Dermis blood vessel endothelial cell (primary cell): ENCODE data around the gene POLR3A. TPM values are rescaled to one million over a fixed set of nuclear protein-coding genes. Genes with fewer than 3 reads are reported as not detected.
A peak's percentile ranks its signal among the peaks of the same experiment; 100 is the strongest.

Experiments used
- DNase-seq: peaks from one replicate; pipeline ENCODE4 v3.0.0; 2010
- total RNA-seq: library from RNA; depleted of rRNA; stranded (reverse); fragments of >200 nt; gene quantifications from 2 replicates; pipeline ENCODE4 v1.2.3, GENCODE V29; 2014

The POLR3A gene
- total RNA-seq, 1 donor from 2014 or later: 12.1 TPM

DNA sequence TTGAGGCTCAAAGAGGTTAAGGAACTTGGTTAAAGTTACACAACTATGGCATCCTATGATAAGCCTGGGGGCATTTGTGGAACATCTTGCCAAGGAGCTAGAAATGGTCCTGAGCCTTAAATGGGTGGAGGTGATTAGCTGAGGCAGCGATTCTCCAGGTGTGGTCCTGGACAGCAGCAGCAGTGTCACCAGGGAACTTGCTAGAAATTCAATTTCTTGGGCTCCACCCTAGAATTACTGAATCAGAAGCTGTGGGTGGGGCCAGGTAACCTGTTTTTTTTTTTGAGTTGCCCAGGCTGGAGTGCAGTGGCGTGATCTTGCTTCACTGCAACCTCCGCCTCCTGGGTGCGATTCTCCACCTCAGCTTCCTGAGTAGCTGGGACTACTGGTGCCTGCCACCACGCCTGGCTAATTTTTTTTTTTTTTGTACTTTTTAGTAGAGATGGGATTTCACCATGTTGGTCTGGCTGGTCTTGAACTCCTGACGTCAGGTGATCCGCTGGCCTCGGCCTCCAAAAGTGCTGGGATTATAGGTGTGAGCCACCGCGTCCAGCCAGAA, 17.5 kb upstream of the POLR3A start:
- no peak for DNase-seq

DNA sequence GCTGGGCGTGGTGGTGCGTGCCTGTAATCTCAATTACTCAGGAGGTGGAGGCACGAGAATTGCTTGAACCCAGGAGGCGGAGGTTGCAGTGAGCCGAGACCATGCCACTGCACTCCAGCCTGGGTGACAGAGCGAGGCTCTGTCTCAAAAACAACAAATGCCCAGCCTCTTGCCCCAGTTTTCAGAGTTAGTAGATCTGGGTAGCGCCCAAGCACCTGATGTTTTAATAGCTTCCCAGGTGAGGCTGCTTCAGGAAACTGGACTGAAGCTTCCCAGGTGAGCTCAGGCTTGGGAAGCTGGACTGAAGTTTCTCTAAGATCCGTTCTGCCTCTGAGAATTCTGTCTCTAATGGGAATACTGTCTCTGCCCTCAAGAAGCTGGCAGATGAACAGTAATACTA, 16.5 kb upstream of the POLR3A start:
- DNase-seq: no peak

DNA sequence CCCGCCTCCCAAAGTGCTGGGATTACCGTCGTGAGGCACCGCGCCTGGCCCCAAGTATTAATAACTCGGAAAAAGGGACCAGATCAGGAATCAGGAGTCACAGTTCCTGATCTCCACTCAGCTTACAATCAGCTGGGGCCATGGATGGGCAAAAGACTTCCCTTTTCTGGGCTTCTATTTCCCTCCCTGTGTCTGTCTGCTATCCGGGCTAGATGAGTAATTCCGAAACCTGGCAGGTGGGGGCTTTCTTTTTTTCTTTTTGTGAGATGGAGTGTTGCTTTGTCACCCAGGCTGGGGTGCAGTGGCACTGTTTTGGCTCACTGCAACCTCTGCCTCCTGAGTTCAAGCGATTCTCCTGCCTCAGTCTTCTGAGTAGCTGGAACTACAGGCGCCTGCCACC, 15.9 kb upstream of the POLR3A start:
- DNase-seq: no peak

DNA sequence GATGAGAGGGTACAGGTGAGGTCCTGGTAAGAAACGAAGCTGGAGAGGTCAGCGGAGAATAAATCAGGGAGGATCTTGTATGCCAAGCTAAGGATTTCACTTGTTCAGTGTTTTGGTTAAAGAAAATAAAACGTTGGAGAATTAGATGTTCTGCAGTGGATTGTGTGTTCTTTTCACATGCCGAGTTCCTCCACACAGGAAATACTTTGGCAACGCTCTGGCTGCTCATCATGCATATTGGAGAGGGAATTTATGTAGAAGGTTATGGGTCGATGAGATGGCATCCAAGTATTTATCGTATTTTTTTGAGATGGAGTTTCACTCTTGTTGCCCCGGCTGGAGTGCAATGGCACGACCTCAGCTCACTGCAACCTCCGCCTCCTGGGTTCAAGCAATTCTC, 15.4 kb upstream of the POLR3A start:
- peak; percentile 23 for DNase-seq

DNA sequence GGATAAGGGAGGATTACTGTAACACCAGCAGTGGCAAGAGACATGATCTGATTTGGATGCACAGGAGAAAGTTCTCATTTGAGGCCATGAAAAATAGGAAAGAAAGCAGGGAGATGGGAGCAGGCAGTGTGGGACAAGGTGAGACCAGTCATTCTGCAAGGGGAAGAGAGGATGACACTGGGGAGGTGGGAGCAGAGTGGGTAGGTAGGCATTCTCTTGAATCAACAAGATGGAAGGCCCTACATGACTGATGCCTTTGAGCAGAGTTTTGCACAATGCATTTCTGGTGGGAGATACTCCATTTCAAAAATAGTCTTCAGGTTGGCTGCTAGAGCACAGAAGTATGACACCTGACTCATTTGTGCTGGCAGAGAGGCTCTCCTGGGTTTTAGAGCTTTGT, 14.9 kb upstream of the POLR3A start:
- DNase-seq: no peak

DNA sequence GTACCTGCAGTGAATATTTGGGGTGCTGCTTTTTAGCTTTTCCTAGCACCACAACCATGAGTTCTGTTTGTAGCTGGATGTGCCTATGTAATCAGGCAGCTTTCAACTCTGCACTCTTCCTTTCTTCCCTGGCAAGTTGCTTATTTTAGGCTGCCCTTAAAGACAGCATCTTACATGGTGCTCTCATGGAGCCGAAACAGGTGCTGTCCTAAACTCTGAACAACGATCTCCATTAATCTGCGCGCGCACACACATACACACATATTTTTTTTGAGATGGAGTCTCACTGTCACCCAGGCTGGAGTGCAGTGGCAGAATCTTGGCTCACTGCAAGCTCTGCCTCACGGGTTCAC, 13.4 kb upstream of the POLR3A start:
- no peak for DNase-seq

DNA sequence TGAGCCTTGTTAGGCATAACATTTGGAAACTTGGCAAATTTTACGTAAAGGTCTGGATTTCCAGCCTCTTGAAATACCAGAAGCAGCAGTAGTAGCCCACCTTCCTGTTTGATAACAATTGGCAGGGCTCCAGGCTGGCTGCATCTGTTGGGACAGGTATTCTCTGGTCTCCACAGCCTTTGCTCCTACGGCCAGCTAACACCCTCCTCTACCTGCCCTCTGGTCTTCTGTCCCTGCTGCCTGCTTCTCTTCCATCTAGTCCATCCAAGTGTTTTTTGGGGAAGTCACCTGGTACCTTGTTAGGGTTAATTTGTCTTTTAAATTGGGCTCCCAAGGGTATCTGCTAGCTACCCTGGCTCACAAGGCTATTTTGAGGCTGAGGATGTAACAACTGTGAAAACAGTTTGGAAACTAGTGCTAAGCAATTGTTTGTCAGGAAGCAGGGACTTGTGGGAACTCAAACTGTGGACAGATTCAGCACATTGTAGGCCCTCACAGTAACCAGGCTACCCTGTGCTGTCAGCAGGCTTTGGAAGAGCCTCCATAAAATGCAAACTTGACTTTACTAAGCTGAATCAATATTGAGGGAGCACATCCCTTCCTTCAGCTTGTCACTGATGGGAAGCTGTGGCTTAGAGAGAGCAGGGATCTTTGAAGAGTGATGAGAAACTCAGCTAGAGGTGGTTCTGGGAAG, 12.9 kb upstream of the POLR3A start:
- no peak for DNase-seq

DNA sequence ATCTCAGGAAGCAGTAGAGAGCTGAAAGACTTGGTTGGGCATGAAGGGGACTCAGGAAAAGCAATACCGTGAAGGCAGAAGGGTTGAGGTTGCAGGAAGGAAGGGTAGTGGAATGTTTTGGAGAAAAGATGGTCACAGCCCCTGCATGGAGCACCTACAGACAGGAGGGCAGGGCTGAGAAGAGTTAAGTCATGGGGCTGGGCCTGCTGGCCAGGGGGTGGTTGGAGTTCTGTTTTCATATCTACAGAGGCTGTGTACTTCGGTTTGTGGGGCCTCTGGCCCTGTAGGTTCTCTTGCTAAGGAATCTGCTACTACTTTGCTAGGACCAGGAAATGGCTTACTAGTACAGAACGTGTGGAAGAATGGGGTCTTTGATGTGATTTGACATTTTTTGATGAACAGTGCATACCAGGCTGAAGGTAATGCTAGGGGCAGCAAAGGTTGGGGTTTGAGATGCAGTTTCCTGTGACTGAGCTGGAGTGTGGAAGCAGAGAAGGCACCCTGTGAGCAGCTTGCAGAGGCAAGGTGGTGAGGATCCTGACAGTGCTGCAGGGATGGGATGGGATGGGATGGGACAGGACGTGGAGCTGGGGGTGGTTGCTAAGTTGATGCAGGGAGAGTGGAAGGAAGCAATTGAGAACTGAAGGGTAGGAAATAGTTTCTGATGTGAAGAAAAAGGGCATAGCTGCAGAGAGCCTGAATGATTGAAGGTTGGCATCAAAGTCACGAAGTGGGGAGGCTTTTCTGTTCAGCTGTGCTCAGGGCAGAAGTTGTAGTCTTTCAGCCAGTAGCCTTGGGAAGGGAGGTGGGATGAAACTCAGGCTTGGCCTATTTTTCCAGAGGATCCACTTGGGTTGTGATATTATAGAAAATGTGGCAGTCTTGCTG, 12.1 kb upstream of the POLR3A start:
- DNase-seq: no peak

DNA sequence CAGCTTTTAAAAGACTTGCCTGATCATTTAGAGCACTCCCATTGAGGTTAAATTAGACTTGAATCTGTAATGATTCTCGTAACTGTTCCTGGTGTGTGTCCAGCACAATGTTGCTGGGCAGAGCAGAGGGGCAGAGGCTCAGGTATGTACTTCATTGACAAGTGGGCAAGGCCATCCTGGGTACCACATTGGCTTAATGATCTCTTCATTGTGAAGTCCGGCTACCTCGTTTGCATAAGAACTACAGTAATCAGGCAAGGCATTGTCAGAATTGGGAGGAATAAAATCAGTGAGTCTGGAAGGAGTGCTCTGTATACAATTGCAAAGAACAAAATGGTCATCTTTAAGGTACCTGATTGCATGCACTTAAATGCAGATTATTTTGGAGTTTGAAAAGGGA, 10.4 kb upstream of the POLR3A start:
- no peak for DNase-seq

DNA sequence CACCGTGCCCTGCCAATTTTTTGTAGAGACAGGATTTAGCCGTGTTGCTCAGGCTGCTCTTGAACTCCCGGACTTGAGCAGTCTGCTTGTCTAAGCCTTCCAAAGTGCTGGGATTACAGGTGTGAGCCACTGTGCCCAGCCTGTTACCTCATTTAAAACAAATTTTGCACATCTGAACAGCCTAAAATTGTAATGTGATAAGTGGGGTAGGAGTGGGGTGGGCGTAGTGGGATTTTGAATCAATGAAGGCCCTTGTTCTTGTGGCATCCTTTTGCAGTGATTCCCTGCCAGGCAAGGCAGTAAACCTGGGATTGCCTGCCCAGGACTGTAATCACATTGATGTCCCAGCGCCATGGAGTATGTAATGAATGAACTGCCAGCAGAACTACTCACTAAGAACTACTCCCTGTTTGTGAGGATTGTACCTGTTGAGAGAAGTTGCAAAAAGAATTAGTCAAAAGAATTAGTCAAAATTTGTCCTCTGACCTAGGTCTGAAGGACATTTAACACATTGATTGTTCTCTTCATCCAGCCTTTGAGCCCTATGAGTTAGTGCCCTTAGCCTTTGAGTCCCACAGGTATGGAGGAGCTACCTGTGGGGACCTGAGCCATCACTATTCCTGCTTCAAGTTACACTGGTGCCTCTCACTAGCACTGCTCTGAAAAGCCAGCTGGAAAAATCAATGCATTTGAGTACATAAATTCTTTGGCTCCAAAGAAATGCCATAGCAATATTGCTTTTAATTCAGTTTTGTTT, 9.7 kb upstream of the POLR3A start:
- no peak for DNase-seq

DNA sequence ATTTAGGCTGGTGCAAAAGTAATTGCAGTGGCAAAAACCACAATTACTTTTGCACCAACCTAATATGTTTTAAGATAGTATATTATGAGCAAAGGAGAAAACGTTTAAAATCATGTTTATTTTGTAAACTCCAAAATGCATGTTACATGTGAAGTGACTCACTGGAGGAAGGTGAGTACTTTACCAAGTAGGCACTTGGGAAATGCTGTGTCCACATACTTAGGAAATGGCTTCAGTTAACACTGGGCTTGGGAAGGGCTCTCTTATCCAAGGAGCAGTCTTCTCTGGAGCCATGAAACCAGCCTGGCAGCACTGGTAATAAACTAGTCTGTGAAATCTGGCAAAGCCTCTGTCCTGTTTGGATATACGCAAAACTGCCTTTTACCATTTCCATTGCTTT, 8.8 kb upstream of the POLR3A start:
- peak; percentile 62 for DNase-seq

DNA sequence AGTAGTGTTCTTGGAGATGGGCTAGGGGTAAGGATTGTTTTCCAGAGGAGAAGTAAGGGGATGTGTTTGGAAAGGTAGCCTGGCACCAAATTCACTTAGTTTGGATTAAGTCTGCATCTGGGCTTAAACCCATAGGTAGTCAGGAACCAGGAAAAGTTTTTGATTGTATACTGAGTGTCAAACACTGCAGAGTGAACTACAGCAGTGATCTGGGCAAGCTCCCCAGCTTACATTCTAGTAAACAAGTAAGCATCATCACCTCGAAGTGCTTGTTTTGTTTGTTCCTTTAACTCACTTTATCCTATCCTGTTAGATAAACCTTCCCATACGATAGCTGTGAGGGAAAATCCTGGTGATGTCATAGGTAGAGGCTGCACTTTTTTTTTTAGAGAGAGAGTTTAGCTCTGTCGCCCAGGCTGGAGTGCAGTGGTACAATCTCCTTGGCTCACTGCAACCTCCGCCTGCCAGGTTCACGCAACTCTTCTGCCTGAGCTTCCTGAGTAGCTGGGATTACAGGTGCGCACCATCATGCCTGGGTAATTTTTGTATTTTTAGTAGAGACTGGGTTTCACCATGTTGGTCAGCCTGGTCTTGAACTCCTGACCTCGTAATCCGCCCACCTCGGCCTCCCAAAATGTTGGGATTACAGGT, 6.7 kb upstream of the POLR3A start:
- DNase-seq: no peak

DNA sequence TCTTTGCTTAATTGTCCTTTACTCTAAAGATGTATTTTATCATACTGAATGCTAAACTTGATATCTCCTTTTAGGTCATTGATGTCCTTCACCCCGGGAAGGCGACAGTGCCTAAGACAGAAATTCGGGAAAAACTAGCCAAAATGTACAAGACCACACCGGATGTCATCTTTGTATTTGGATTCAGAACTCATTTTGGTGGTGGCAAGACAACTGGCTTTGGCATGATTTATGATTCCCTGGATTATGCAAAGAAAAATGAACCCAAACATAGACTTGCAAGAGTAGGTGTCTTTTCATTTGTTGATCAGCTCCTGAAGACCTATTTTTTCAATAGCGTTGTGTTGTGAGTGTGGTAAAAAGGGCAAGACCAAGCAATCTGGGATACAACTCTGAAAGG, 6.1 kb upstream of the POLR3A start:
- no peak for DNase-seq

DNA sequence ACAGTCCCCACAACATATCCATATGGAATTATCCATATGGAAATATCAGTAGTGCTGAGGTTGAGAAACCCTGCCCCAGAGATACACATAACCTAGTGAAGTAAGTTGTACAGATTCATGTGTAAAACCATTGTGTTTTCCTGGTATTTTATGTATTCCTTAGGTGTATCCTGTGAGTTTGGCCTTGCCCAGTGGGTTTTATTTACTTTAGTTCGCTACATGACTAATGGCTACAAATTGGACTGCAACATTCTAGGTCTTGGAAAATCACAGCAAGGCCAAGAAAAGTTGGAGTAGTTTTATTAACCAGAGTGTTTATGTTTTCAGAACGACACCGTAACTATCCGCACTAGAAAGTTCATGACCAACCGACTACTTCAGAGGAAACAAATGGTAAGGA, 5.7 kb upstream of the POLR3A start:
- peak; percentile 15 for DNase-seq

DNA sequence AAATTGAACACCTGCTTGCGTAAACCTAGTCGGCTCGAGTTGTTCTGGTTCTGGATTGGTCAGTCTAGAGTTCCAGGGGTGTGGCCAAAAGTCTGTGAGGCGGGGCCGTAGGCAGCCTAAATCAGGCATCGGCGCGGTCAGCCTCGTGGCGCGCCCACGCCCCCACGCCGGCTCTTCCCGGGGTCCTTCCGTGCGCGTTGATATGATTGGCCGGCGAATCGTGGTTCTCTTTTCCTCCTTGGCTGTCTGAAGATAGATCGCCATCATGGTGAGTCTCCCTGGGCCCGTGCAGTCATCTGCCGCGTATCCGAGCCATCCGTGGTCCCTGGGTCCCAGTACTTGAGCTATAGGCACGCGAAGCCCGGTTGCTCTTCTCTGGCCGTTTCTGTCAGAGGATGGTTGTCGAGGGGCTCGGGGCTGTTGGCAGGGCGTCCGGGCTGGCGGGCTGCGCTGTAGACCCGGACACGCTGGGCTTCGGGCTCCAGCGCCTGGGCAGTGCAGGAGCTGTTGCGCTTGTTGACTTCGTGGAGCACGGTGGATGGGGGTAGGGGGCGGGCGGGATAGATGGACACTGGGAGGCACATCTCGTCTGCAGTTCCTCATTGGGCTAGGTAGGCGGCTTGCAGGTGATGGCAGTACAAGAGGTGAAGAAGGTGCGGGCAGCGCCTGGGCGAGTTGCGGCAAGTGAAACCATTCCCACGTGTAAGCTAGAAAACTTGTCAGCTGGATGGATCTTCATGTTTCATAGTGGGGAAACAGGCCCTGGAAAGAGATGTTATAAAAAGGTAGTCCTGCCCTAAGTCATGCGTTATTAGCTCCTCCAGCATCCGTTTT, 4.5 kb upstream of the POLR3A start, which contains the start of gene RPS24:
Gene RPS24, plus strand, starts transcription at position 227 of the 834 bp plus-strand sequence. Its CDS starts 39 bp downstream, at position 266.
- DNase-seq: peak; percentile 99

DNA sequence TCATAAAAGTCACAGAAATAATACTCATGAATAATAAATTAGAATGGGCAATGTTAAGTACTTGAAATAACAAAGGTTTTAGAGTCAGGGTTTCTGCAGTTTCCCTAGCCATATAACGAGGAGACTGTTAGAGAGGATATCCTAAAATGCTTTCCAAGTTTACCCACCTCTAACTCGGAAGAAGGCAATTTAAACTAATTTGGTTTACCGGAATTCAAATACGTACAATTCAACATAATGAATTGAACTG, 4.0 kb upstream of the POLR3A start:
- no peak for DNase-seq

DNA sequence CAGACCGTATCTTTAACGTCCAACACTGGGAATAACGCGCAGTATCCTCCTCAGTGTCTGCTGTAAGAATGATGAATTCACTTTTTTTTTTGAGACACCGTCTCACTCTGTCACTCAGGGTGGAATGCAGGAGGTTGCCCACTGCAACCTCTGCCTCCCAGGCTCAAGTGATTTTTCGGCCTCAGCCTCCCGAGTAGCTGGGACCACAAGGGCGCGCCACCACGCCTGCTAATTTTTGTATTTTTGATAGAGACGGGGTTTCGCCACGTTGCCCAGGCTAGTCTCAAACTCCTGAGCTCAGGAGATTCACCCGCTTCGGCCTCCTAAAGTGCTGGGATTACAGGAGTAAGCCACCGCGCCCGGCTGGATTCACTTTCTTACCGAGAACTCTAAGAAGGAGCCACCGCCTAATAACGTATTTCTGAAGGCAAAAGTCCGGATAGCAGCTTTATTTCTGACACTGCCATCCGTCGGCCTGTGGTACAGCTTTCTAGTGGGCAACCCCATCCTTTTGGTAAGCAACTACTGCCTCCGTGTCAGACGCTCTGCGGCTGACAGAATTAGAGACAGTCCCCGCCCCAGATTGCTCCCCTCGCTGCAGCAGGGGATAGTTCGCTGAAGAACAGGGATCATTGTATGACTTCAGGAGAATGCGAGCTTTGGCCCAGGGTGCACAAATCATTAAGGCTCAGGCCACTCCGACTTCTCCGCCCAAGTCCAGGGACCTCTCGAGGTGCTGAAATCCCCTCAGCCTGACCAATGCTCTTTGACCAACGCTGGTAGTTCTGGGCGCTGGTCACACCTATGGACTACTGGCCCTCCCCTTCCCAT, 662 bp downstream of the POLR3A start:
- peak; percentile 62 for DNase-seq

DNA sequence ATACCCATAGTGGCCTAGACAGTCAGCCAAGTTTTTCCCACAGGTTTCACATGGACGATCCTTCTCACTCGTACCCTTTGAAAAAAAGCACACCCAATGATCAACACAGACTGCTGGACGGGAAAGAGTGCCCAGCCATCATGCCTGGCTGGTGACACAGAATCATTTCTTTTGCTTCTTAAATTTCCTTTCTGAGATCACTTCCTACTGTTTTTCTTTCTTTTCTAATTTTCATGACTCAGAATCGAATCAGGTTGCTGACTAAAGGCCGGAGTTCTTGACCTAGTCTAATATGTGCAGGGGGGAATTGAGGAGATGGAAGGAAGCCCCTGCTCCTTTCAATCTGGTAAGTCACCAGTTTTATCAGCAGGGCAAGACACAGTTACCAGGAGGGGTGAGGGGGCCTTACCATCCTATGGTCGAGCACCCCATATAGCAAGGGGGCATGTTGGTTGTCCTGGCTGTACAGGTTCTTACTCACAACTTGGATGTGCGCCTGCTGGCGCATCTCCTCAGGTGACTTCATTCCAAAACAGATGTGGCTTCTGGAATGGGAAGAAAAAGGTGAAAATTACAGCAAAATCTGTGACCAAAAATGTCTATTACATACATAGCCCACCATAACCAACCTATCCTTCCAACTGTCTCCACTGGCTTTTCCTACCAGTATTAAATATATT, 3.5 kb downstream of the POLR3A start:
- DNase-seq: peak; percentile 59

DNA sequence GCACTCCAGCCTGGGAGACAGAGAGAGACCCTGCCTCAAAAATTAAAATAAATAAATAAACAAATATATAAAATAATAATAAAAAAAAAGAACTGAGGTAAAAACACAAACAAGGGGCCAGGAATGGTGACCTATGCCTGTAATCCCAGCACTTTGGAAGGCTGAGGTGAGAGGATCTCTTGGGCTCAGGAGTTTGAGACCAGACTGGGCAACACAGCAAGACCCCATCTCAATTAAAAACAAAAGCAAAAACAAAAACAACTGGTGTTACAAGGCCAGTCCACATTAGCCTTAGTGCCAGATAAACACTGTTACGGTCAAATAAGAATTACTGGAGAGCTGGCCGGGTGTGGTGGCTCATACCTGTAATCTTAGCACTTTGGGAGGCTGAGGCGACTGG, 5.6 kb downstream of the POLR3A start:
- DNase-seq: no peak

DNA sequence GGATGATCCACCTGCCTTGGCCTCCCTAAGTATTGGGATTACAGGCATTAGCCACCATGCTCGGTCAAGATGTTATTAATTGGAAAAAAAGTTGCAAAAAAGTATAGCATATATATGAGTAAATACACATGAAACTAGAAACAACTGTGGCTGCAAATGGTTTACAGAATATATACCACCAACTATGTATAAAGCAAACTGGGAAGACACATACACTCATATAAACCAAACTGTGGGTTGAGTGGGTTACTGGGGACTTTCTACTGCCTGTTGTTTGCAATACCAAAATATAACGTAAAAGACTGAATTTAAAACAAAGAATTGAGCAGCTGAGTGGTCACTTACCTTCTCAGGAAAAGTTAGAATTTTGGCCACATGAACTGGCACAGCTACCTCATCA, 8.1 kb downstream of the POLR3A start:
- DNase-seq: no peak
